ENCODE results near the gene LAMA3.

The LAMA3 gene

DNA sequence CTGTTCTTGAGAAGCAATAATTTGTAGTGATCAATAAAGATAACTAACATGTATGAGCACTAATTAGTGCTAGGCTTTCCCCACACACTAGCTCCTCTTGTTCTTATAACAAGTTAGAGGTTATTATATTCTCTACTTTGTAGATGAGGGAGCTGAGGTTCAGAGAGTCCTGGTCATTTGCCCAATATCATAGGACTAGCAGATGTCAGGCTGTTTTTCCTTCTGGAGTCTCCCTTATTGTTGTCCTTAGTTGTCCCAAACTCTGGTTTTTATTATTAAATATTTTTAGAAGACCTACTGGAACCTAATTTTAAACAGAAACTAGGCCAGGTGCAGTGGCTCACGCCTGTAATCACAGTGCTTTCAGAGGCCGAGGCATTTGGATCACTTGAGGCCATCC is 308.8 kb downstream of the LAMA3 start:
- DNase-seq (ENCODE audit: low spot score), result no peak

DNA sequence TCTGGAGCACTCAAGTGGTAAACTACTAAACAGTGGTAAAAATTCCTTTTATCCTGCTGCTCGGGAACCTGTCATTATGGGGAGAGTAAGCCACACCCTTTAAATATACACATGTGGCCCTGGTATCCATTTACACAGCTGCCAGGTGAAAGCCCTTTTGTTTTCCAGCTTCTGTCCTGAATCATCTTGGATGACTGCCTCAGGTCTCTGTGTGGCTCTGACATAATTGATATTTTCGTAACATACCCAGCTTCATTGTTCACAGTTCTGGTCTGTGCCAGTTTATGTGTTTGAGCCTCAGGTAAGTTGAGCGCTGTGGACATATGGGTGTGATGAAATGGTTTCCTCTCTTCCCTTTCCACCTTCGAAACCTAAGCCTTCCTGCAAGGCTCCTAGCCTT is 309.6 kb downstream of the LAMA3 start:
- DNase-seq (ENCODE audit: low spot score), result no peak

GRCh38 chr18:24000613-24001490 is 311.6 kb downstream of the LAMA3 start:
- no peak for DNase-seq (ENCODE audit: low spot score)

DNA sequence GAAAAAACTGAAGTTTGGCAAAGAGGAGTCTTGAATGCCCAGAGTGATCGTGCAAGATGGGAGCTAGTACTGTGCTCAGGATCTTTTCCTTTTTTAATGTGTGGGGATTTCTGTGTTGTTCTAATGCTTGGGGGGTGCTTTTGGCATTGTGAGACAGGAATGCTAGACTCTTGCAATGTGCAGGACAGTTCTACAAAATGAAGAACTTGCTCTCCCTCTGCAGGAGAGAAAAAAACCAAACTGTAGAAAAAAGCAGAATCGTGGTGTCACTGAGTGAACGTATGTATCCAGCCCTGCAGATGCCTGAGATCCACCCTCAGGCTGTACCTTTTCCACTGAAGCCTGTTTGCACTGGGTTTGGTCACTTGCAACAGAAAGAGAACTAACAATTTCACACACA is 313.2 kb downstream of the LAMA3 start:
- DNase-seq (ENCODE audit: low spot score), result no peak

GRCh38 chr18:24003288-24003687 is 314.0 kb downstream of the LAMA3 start:
- no peak for DNase-seq (ENCODE audit: low spot score)

GRCh38 chr18:24003903-24004640 is 314.8 kb downstream of the LAMA3 start:
- peak; percentile 27 for DNase-seq (ENCODE audit: low spot score)
